GM23248 (cell line): ENCODE measurements around the gene ARAP1.

ENCODE experiments used
- EZH2 ChIP-seq: fragments of 200-600 bp; sonication (generic); IDR thresholded peaks from 2 replicates; pipeline ENCODE4 v1.6.1; 2018; ENCODE audit warnings: antibody characterized with exemption, mild to moderate bottlenecking; ENCODE audit not compliant: insufficient read depth, poor library complexity, severe bottlenecking
- EZH2phosphoT487 ChIP-seq: fragments of 200-600 bp; sonication (generic); IDR thresholded peaks from 2 replicates; pipeline ENCODE4 v1.6.1; 2018; ENCODE audit warnings: antibody characterized with exemption, moderate library complexity, mild to moderate bottlenecking, low read depth; ENCODE audit not compliant: insufficient read depth

GRCh38 chr11:72753341-72754148 lies 1.3 kb upstream of the ARAP1 start:
- TF ChIP-seq EZH2 (no peak), EZH2phosphoT487 (no peak)
